Liver (tissue), 3 donors: Measurements from ENCODE around the gene GATA1.

Experiments used
- ATF3 ChIP-seq: IDR thresholded peaks from 2 replicates; pipeline ENCODE4 v1.6.1; 2016; ENCODE audit warnings: antibody characterized with exemption
- CTCF ChIP-seq: fragments of 150-350 bp; IDR thresholded peaks from 2 replicates; pipeline ENCODE4 v1.5.1; 2017; ENCODE audit warnings: improper control_type of control experiment, low read depth, low read length; ENCODE audit not compliant: missing input control
- FOXA1 ChIP-seq: IDR thresholded peaks from 2 replicates; pipeline ENCODE4 v1.6.1; 2016; ENCODE audit warnings: antibody characterized with exemption
- JUND ChIP-seq, 2 donors: IDR thresholded peaks; 2 replicates each; pipeline ENCODE4 v1.6.1; 2016; ENCODE audit warnings: antibody characterized with exemption in 2 of 2
- MAX ChIP-seq: IDR thresholded peaks from 2 replicates; pipeline ENCODE4 v1.6.1; 2016; ENCODE audit warnings: antibody characterized with exemption
- RAD21 ChIP-seq, 2 donors: IDR thresholded peaks; 2 replicates each; pipeline ENCODE4 v1.6.1; 2016; ENCODE audit warnings: antibody characterized with exemption in 2 of 2, mild to moderate bottlenecking in 2 of 2
- REST ChIP-seq: IDR thresholded peaks from 2 replicates; pipeline ENCODE4 v1.6.1; 2016; ENCODE audit warnings: antibody characterized with exemption, mild to moderate bottlenecking
- SP1 ChIP-seq: IDR thresholded peaks from 2 replicates; pipeline ENCODE4 v1.6.1; 2018; ENCODE audit warnings: antibody characterized with exemption, mild to moderate bottlenecking
- YY1 ChIP-seq: IDR thresholded peaks from 2 replicates; pipeline ENCODE4 v1.6.1; 2016; ENCODE audit warnings: antibody characterized with exemption, mild to moderate bottlenecking
- ZBTB33 ChIP-seq: IDR thresholded peaks from 2 replicates; pipeline ENCODE4 v1.6.1; 2016; ENCODE audit warnings: antibody characterized with exemption
- donor health status: healthy.
- donor health status: healthy.

GRCh38 chrX:48787505-48788443 lies 1.4 kb downstream of the GATA1 start:
- TF ChIP-seq CTCF (no peak), MAX (no peak), REST (no peak), YY1 (no peak), FOXA1 (no peak), SP1 (no peak), RAD21 (IDR thresholded peaks at IDR 0.05) (no peak), ZBTB33 (no peak), JUND (IDR thresholded peaks at IDR 0.05) (no peak), ATF3 (no peak)
